ENCODE measurements around the gene PPTC7. TPM values are rescaled to one million over a fixed set of nuclear protein-coding genes. Genes with fewer than 3 reads are reported as not detected.
"Not testable (repeated sequence)": the region's sequence is repeated elsewhere in the genome, so short reads cannot be mapped to it uniquely, and the experiment has no call there.

PPTC7 gene
- total RNA-seq, 2 experiments from 2014 or later, result 31.5 to 31.8 TPM

- H3K4me3 Mint-ChIP-seq, result no peak overlapping the region
- H3K27ac Mint-ChIP-seq, result no peak overlapping the region
- peaks cover 35% of the 10 kb centered on the region for H3K4me1 Mint-ChIP-seq
- DNase-seq, result no peak
- CTCF ChIA-PET, result interaction anchor here (1.0 to 1.2 kb wide), 2 partner anchors 43 to 57 kb away, joined by 3 to 4 read pairs; partner anchors contain the start of gene TCTN1
- no peaks in the 10 kb centered on the region for H3K27me3 Mint-ChIP-seq
- peaks cover 24% of the 10 kb centered on the region for H3K36me3 Mint-ChIP-seq (ENCODE audit: low read depth)
- peaks cover 9% of the 10 kb centered on the region for H3K9me3 Mint-ChIP-seq
- POLR2A ChIA-PET, result no interaction called here
Measured at GRCh38 chr12:110557300-110557699, 25.8 kb downstream of the PPTC7 start.

- no peak for DNase-seq
- Mint-ChIP-seq H3K27ac (no peak overlapping the region), H3K36me3 (ENCODE audit: low read depth) (peaks cover 26% of the 10 kb centered on the region), H3K27me3 (no peaks in the 10 kb centered on the region), H3K9me3 (peaks cover 9% of the 10 kb centered on the region), H3K4me1 (peaks cover 36% of the 10 kb centered on the region), H3K4me3 (no peak overlapping the region)
- CTCF ChIA-PET, result interaction anchor here (1.0 to 1.2 kb wide), 2 partner anchors 44 to 58 kb away, joined by 3 to 4 read pairs; partner anchors contain the start of gene TCTN1
- POLR2A ChIA-PET, result interaction anchor here (0.9 to 1.1 kb wide), 2 partner anchors 36 to 106 kb away, joined by 3 to 5 read pairs; partner anchors contain the start of gene ARPC3
Measured at GRCh38 chr12:110556705-110557104, 26.4 kb downstream of the PPTC7 start.

DNA sequence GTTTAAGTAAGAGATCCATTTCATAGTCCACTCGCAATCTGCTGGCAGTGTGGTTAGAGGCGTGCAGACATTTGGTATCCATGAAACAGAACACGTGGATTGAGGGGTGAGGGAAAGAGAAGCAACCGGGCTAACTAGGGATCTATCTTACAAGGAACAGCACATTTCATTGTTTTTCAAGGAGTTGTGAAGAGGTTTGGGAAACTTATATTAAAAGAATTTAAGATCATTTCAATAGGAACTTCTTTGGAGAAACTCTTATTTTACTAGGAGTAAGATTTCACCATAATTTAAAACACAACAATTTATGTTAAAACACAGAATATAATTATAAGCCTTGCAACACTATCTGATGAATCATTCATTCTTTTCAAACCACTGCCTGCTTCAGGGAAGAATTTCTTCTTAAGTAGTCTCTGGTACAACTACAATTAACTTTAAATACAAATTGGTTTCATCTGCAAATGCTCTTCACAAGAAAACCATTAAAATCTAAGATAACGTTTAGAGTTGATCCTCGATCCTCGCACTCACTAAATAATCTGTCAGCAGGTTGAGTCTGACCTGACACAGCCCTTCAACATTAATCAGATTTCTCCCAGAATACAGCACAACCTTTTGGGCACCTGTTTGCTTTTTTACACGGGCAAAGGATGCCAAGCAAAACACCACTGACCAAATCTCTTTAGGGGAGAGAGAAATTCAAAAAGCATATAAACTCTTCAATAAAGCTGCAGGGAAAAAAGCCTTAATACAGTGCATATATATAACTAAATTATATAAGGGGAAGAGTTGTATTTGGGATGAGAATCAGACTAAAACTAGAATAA, 27.3 kb downstream of the PPTC7 start:
- Mint-ChIP-seq H3K27me3 (no peaks in the 10 kb centered on the region), H3K4me1 (peaks cover 30% of the 10 kb centered on the region), H3K27ac (no peak overlapping the region), H3K4me3 (no peak overlapping the region), H3K9me3 (peaks cover 9% of the 10 kb centered on the region), H3K36me3 (ENCODE audit: low read depth) (peaks cover 32% of the 10 kb centered on the region)
- CTCF ChIA-PET, result interaction anchor here (1.2 to 4.6 kb wide), 2 partner anchors 46 to 58 kb away, joined by 3 to 110 read pairs; partner anchors contain the start of gene TCTN1
- no peak for DNase-seq
- POLR2A ChIA-PET, result interaction anchor here (0.9 to 1.2 kb wide), 3 partner anchors 26 to 105 kb away, joined by 3 to 5 read pairs (median 4); partner anchors contain the start of gene ARPC3

- Mint-ChIP-seq H3K27me3 (no peaks in the 10 kb centered on the region), H3K9me3 (peaks cover 9% of the 10 kb centered on the region), H3K27ac (no peak overlapping the region), H3K36me3 (ENCODE audit: low read depth) (peaks cover 37% of the 10 kb centered on the region), H3K4me3 (no peak overlapping the region), H3K4me1 (peaks cover 34% of the 10 kb centered on the region)
- ChIA-PET POLR2A (interaction anchor here (1.2 to 1.5 kb wide), 3 partner anchors 28 to 46 kb away, joined by 3 to 5 read pairs (median 4); no protein-coding TSS in a partner anchor), CTCF (interaction anchor here (1.0 to 4.6 kb wide), 6 partner anchors 13 to 104 kb away, joined by 3 to 110 read pairs (median 6); partner anchors contain the start of genes ARPC3, FAM216A and GPN3)
- DNase-seq, result no peak
Measured at GRCh38 chr12:110554184-110554583, 28.9 kb downstream of the PPTC7 start.

- Mint-ChIP-seq H3K9me3 (no peaks in the 10 kb centered on the region), H3K36me3 (ENCODE audit: low read depth) (peaks cover 36% of the 10 kb centered on the region), H3K4me3 (no peak overlapping the region), H3K4me1 (peaks cover 36% of the 10 kb centered on the region), H3K27ac (no peak overlapping the region), H3K27me3 (no peaks in the 10 kb centered on the region)
- POLR2A ChIA-PET, result interaction anchor here (4.3 kb wide), 1 partner anchor 51 kb away, joined by 15 read pairs; no protein-coding TSS in a partner anchor
- DNase-seq, result no peak
- CTCF ChIA-PET, result interaction anchor here (1.1 to 5.6 kb wide), 9 partner anchors 8 to 51 kb away, joined by 3 to 110 read pairs (median 8); no protein-coding TSS in a partner anchor
Measured at GRCh38 chr12:110550981-110551380, 32.1 kb downstream of the PPTC7 start.

DNA sequence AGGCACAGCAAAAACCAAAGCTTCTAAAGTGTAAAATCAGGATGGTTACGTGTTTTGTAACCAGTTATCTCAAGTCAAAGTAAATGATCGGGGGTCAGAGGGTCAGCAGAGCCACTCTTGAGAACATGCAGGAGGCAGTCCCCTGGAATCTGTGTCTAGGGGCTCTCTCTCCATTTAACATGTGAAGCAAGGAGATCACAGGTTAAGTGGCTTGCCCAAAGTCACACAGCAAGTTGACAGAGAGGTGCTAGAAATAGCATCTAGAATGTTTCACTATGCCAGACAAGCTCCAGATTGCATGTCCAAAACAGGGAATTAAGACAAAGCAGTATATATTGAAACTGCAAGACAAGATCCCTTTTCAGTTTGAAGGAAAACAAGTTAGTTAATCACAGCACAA, 33.4 kb downstream of the PPTC7 start:
- no peak for DNase-seq
- Mint-ChIP-seq H3K27me3 (no peaks in the 10 kb centered on the region), H3K36me3 (ENCODE audit: low read depth) (peaks cover 49% of the 10 kb centered on the region), H3K27ac (no peak overlapping the region), H3K4me1 (peaks cover 27% of the 10 kb centered on the region), H3K9me3 (no peaks in the 10 kb centered on the region), H3K4me3 (no peak overlapping the region)
- ChIA-PET POLR2A (interaction anchor here (1.3 to 4.3 kb wide), 3 partner anchors 42 to 52 kb away, joined by 4 to 15 read pairs (median 5); partner anchors contain the start of genes RAD9B and VPS29), CTCF (interaction anchor here (0.8 to 5.6 kb wide), 3 partner anchors 37 to 52 kb away, joined by 3 to 51 read pairs (median 3); no protein-coding TSS in a partner anchor)

DNA sequence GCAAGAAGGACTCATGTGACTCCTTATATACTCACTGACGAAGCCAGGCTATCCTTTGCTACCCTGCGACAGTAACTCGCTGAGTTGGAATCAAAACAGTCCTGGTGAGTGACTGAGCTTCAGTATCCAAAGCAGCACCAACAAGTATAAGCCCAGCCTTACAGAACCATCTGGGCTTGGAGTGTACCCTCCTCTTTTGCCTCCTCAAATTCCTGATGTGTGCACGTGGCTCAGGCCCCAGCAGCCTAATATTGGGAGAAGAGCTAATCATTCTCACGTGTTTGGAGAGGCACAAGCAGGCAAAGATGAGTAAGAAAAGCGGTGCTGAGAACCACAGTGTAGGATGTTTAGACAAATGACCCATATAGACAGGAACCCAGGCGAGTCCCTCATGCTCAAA, 34.4 kb downstream of the PPTC7 start:
- H3K36me3 Mint-ChIP-seq (ENCODE audit: low read depth), result peaks cover 56% of the 10 kb centered on the region
- H3K9me3 Mint-ChIP-seq, result no peaks in the 10 kb centered on the region
- H3K4me3 Mint-ChIP-seq, result no peak overlapping the region
- no peak for DNase-seq
- CTCF ChIA-PET, result interaction anchor here (1.1 to 5.6 kb wide), 5 partner anchors 17 to 98 kb away, joined by 3 to 51 read pairs (median 5); partner anchors contain the start of gene ARPC3
- peaks cover 32% of the 10 kb centered on the region for H3K4me1 Mint-ChIP-seq
- H3K27ac Mint-ChIP-seq, result no peak overlapping the region
- POLR2A ChIA-PET, result interaction anchor here (0.6 to 4.3 kb wide), 5 partner anchors 29 to 467 kb away, joined by 3 to 15 read pairs (median 4); partner anchors contain the start of genes RAD9B and VPS29
- H3K27me3 Mint-ChIP-seq, result no peaks in the 10 kb centered on the region

GRCh38 chr12:110547090-110547489, 36.0 kb downstream of the PPTC7 start:
- no peak overlapping the region for H3K4me3 Mint-ChIP-seq
- CTCF ChIA-PET, result interaction anchor here (1.0 to 5.6 kb wide), 2 partner anchors 47 to 54 kb away, joined by 3 to 51 read pairs; no protein-coding TSS in a partner anchor
- POLR2A ChIA-PET, result no interaction called here
- no peak overlapping the region for H3K27ac Mint-ChIP-seq
- H3K9me3 Mint-ChIP-seq, result no peaks in the 10 kb centered on the region
- DNase-seq, result no peak
- H3K36me3 Mint-ChIP-seq (ENCODE audit: low read depth), result peaks cover 67% of the 10 kb centered on the region
- peaks cover 42% of the 10 kb centered on the region for H3K4me1 Mint-ChIP-seq
- no peaks in the 10 kb centered on the region for H3K27me3 Mint-ChIP-seq

- no peak for DNase-seq
- CTCF ChIA-PET, result interaction anchor here (5.6 kb wide), 1 partner anchor 55 kb away, joined by 51 read pairs; no protein-coding TSS in a partner anchor
- Mint-ChIP-seq H3K4me3 (no peak overlapping the region), H3K4me1 (peaks cover 39% of the 10 kb centered on the region), H3K36me3 (ENCODE audit: low read depth) (peaks cover 62% of the 10 kb centered on the region), H3K27ac (no peak overlapping the region), H3K27me3 (no peaks in the 10 kb centered on the region), H3K9me3 (no peaks in the 10 kb centered on the region)
- POLR2A ChIA-PET, result no interaction called here
Measured at GRCh38 chr12:110546339-110546738, 36.8 kb downstream of the PPTC7 start.

DNA sequence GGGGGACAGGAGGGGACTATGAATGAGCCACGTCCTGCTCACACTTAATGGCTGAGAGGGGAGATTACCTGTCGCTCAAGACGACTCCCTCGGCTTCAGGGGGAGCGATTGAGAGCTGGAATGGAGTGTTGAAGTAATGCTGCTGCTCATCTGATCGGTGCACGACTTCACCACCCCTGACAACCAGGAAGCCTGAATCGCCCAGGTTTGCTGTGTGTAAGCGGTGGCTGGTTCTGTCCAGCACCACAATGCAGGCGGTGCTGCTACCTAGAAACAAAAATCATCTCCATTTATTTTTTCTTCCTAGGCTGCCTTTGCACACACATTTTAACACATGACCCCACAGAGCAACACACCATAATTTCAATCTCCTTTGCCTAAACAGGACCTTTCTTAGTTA, 37.3 kb downstream of the PPTC7 start:
- CTCF ChIA-PET, result interaction anchor here (1.0 to 5.6 kb wide), 2 partner anchors 44 to 56 kb away, joined by 4 to 51 read pairs; partner anchors contain the start of genes RAD9B and VPS29
- no peak overlapping the region for H3K27ac Mint-ChIP-seq
- H3K9me3 Mint-ChIP-seq, result no peaks in the 10 kb centered on the region
- H3K36me3 Mint-ChIP-seq (ENCODE audit: low read depth), result peaks cover 59% of the 10 kb centered on the region
- POLR2A ChIA-PET, result no interaction called here
- H3K4me1 Mint-ChIP-seq, result peaks cover 39% of the 10 kb centered on the region
- H3K27me3 Mint-ChIP-seq, result no peaks in the 10 kb centered on the region
- DNase-seq, result no peak
- H3K4me3 Mint-ChIP-seq, result no peak overlapping the region

DNA sequence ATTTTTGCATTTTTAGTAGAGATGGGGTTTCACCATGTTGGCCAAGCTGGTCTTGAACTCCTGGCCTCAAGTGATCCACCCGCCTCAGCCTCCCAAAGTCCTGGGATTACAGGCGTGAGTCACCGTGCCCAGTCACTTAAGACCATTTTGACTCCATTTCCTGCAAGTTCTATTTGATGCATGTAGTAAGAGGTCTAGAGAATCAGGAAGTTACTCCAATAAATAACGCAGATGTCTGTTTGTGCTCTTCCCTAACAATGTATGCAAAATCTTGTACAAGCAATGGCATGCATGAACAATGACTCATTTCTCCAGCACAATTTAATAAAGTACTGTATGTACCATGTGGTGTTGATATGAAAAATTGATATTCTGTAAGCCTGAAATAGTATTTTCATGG, 37.9 kb downstream of the PPTC7 start:
- POLR2A ChIA-PET, H3K4me3 Mint-ChIP-seq, H3K27ac Mint-ChIP-seq, H3K9me3 Mint-ChIP-seq, H3K27me3 Mint-ChIP-seq, DNase-seq: not testable (repeated sequence)
- Mint-ChIP-seq H3K36me3 (ENCODE audit: low read depth) (peaks cover 56% of the 10 kb centered on the region), H3K4me1 (peaks cover 39% of the 10 kb centered on the region)
- CTCF ChIA-PET, result interaction anchor here (1.0 to 5.6 kb wide), 2 partner anchors 43 to 56 kb away, joined by 4 to 51 read pairs; partner anchors contain the start of genes RAD9B and VPS29

DNA sequence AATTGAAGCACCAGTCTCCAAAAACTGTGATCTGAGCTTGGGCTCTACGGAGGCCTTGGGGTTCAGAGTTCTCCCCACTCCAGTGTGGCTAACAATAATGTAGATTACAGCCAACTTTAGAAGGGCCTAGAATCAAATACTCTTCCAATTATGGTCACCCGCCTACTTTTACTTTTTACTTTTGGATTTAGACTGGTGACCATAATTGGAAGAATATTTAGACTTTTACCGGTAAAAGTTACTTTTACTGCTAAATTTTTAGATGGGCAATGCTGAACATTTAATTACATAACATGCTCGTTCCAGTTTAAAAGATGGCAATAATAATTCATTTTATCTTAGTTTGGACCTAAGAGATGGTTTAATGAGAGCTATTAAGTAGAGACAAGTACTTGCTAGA, 39.2 kb downstream of the PPTC7 start:
- Mint-ChIP-seq H3K4me1 (peaks cover 38% of the 10 kb centered on the region), H3K27me3 (no peaks in the 10 kb centered on the region), H3K4me3 (no peak overlapping the region), H3K27ac (no peak overlapping the region), H3K36me3 (ENCODE audit: low read depth) (peaks cover 58% of the 10 kb centered on the region), H3K9me3 (no peaks in the 10 kb centered on the region)
- DNase-seq, result no peak
- ChIA-PET CTCF (interaction anchor here (0.7 to 2.9 kb wide), 8 partner anchors 8 to 112 kb away, joined by 3 to 9 read pairs (median 4); partner anchors contain the start of gene FAM216A), POLR2A (interaction anchor here (1.1 to 1.4 kb wide), 3 partner anchors 21 to 94 kb away, joined by 3 to 6 read pairs (median 3); partner anchors contain the start of gene ARPC3)
